ENCODE data around the gene MPC1.
"Not testable (repeated sequence)": the region's sequence is repeated elsewhere in the genome, so short reads cannot be mapped to it uniquely, and the experiment has no call there.

Gene MPC1

DNA sequence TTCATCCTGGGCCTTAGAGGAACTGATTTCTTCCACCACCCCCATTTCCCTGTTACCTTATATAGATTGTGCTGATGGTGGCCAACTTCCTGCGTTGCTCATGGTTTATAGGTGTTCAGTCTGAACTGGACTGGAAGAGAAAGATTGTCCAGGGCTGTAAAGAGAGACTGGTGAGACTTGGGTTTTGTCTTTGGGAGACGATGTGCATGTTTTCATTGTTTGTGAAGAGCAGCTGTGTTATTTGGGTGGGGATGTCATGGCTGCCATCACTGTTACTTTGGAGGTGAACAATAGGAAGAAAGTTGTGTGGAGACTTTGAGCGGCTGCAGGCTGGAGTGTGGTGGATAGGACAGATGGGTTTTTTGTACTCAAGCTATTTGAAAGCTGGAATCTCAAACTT lies 15.6 kb upstream of the MPC1 start:
- TF ChIP-seq, protein P1, sequence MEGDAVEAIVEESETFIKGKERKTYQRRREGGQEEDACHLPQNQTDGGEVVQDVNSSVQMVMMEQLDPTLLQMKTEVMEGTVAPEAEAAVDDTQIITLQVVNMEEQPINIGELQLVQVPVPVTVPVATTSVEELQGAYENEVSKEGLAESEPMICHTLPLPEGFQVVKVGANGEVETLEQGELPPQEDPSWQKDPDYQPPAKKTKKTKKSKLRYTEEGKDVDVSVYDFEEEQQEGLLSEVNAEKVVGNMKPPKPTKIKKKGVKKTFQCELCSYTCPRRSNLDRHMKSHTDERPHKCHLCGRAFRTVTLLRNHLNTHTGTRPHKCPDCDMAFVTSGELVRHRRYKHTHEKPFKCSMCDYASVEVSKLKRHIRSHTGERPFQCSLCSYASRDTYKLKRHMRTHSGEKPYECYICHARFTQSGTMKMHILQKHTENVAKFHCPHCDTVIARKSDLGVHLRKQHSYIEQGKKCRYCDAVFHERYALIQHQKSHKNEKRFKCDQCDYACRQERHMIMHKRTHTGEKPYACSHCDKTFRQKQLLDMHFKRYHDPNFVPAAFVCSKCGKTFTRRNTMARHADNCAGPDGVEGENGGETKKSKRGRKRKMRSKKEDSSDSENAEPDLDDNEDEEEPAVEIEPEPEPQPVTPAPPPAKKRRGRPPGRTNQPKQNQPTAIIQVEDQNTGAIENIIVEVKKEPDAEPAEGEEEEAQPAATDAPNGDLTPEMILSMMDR (IDR thresholded peaks at IDR 0.05; ENCODE audit: low read depth, low read length, missing control alignments) = no peak
- DNase-seq (ENCODE audit: extremely low read depth, low read depth) = no peak
- H3K4me3 ChIP-seq (replicated peaks; ENCODE audit: low read depth, low read length) = no peak overlapping the region

DNA sequence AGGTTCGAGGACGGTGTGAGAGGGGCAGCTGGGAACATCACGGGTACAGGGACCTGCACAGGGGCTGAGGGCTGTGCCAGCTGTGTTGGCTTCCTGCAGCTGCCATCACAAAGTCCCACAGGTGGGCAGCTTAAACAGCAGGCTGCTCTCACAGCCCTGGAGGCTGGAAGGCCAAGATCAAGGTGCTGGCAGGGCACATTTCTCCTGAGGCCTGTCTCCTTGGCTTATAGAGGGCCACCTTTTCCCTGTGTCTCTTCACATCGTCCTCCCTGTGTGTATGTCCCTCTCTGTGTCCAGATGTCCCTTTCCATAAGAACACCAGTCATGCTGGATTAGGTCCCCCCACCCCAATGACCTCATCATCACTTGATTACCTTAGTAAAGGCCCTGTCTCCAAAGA lies 15.1 kb upstream of the MPC1 start:
- H3K4me3 ChIP-seq (replicated peaks; ENCODE audit: low read depth, low read length) = no peak overlapping the region
- TF ChIP-seq, protein P1 (IDR thresholded peaks at IDR 0.05; ENCODE audit: low read depth, low read length, missing control alignments) = no peak
- no peak for DNase-seq (ENCODE audit: extremely low read depth, low read depth)

DNA sequence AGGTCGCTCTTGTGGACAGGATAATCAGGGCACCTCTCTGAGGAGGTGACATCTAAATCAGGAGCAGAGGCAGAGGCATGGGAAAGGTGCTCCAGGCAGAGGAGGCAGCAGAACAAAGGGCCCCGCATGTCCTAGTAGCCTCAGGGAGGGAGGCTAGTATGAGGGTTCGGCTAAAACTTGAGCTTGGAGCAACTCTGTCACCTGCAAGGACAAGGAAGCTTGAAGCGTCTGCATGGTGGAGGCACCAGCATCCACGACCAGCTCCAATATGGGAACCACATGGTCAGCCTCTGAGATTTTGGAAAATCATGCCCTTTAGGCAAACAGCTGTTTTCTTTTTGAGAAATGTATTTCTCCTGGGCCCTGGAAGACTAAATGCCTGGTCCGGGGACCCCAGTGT lies 13.0 kb upstream of the MPC1 start:
- DNase-seq (ENCODE audit: extremely low read depth, low read depth) = no peak
- TF ChIP-seq, protein P1 (IDR thresholded peaks at IDR 0.05; ENCODE audit: low read depth, low read length, missing control alignments) = no peak
- H3K4me3 ChIP-seq (replicated peaks; ENCODE audit: low read depth, low read length) = no peak overlapping the region

DNA sequence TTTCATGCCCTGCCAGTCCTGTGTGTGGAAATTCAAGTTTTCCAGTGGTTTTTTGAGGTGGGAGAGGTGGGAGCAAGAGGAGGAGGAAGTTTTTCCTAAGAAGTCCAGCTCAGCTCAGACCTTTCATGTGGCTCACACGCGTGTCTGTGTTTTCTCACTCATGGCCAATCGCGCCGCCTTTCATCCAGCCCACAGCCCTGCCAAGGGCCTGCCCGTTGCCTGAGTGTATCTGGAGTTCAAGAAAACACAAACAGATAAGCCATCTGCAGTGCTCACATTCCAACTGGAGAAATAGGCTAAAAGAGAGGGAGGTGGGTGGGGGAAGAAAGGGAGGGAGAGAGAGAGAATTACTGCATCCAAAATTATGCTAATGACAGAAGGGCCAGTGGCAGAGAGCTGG lies 12.6 kb upstream of the MPC1 start:
- TF ChIP-seq, protein P1 (IDR thresholded peaks at IDR 0.05; ENCODE audit: low read depth, low read length, missing control alignments) = no peak
- H3K4me3 ChIP-seq (replicated peaks; ENCODE audit: low read depth, low read length) = no peak overlapping the region
- DNase-seq (ENCODE audit: extremely low read depth, low read depth) = no peak

DNA sequence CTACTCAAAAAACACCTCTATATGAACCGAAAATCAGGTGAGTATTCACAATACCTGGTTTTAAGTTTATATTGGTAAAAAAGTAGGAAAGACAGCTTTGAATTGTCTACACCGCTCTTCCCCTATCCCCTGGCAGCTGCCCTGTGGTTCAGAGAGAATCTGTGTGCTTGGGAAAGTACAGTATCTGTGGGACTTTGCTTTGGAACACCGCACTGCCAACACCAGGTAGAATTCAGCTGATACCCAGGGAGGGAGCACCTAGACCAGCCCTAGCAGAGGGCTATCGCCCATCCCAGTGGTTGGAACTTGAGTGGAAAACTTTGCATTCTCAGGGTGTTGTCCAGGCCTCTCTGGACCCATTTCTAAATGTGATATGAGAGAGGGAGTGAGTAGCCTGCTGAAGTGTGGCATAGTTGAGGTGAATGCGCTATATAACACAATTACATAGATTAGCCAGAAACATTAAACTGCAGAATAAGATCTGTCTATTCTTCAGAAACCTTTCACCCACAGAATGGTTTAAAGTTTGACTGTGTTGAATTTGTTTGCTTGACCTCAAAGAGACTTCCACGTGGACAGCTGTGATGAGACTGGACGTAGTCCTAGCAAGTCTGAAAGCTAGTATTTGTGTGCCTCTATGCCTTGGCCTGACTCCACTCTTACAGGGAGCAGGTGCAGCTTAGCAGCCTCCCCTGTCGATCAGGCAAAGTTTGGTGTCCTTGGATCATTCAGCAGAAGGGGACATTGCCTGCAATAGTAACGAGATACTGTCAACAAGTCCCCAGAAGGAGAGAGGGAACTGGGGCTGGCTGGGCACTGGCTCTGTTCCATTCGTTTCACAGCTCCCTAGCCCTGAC lies 11.5 kb upstream of the MPC1 start:
- H3K4me3 ChIP-seq (replicated peaks; ENCODE audit: low read depth, low read length) = no peak overlapping the region
- no peak for DNase-seq (ENCODE audit: extremely low read depth, low read depth)
- TF ChIP-seq, protein P1 (IDR thresholded peaks at IDR 0.05; ENCODE audit: low read depth, low read length, missing control alignments) = no peak

DNA sequence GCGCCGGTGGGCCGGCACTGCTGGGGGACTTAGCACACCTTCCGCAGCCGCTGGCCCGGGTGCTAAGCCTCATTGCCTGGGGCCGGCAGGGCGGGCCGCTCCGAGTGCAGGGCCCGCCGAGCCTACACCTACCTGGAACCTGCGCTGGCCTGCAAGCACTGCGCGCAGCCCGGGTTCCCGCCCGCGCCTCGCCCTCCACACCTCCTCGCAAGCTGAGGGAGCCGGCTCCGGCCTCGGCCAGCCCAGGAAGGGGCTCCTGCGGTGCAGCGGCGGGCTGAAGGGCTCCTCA lies 10.7 kb upstream of the MPC1 start:
- no peak overlapping the region for H3K4me3 ChIP-seq (replicated peaks; ENCODE audit: low read depth, low read length)
- TF ChIP-seq, protein P1 (IDR thresholded peaks at IDR 0.05; ENCODE audit: low read depth, low read length, missing control alignments) = no peak
- no peak for DNase-seq (ENCODE audit: extremely low read depth, low read depth)

DNA sequence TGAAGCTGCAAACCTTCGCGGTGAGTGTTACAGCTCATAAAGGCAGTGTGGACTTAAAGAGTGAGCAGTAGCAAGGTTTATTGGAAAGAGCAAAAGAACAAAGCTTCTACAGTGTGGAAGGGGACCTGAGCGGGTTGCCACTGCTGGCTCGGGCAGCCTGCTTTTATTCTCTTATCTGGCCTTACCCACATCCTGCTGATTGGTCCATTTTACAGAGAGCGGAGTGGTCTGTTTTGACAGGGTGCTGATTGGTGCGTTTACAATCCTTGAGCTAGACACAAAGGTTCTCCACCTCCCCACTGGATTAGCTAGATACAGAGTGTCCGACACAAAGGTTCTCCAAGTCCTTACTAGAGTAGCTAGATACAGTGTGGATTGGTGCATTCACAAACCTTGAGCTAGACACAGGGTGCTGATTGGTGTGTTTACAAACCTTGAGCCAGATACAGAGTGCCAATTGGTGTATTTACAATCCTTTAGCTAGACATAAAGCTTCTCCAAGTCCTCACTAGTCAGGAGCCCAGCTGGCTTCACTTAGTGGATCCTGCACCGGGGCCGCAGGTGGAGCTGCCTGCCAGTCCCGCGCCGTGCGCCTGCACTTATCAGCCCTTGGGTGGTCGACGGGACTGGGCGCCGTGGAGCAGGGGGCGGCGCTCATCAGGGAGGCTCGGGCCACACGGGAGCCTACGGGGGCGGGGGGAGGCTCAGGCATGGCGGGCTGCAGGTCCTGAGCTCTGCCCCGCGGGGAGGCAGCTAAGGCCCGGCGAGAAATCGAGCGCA lies 10.2 kb upstream of the MPC1 start:
- not testable (repeated sequence) for DNase-seq (ENCODE audit: extremely low read depth, low read depth); H3K4me3 ChIP-seq (replicated peaks; ENCODE audit: low read depth, low read length)
